B cell (primary cell): ENCODE measurements around the gene ZNF524. TPM values are rescaled to one million over a fixed set of nuclear protein-coding genes. Genes with fewer than 3 reads are reported as not detected.

ENCODE experiments used
- ATAC-seq: fragments of 200-7000 bp; cut with Tn5 transposase; one replicate; pipeline ENCODE4 v1.10.0; 2021; ENCODE audit warnings: low read depth, mild to moderate bottlenecking, moderate number of reproducible peaks, moderate library complexity
- CTCF ChIA-PET: fragments of 350-600 bp; sonication (Branson Sonifier 250); formaldehyde crosslinking; loops from one replicate; lab custom pipeline; 2021; ENCODE audit warnings: antibody characterized with exemption, inconsistent platforms; lab: Charles Lee
- POLR2A ChIA-PET: fragments of 350-600 bp; sonication (Branson Sonifier 250); formaldehyde crosslinking; loops from one replicate; lab custom pipeline; 2021; ENCODE audit warnings: antibody characterized with exemption; lab: Charles Lee
- DNase-seq: peaks from one replicate; pipeline ENCODE4 v3.0.0; 2013
- H2AFZ ChIP-seq: 2 replicates; pipeline ENCODE4 v1.6.1; 2012; ENCODE audit warnings: mild to moderate bottlenecking, low read depth, low read length; ENCODE audit not compliant: insufficient read depth, poor library complexity, severe bottlenecking
- H3K27ac ChIP-seq, 2 donors: 1 replicate in 1 of 2; 2 replicates in 1 of 2; pipeline ENCODE4 v1.5.1; 2012 to 2013; ENCODE audit warnings: low read length in 2 of 2, mild to moderate bottlenecking in 2 of 2, moderate library complexity in 1 of 2
- H3K27me3 ChIP-seq, 4 experiments: fragments of 200-600 bp in 1 of 4; sonication (generic) in 1 of 4; replicated peaks in 1 of 4; 1 replicate in 2 of 4; 2 replicates in 2 of 4; pipeline versions ENCODE4 v1.6.1 to v1.7.0; 2013 to 2016; ENCODE audit warnings: low read length in 3 of 4, mild to moderate bottlenecking in 2 of 4, mixed read lengths in 1 of 4, moderate library complexity in 1 of 4; ENCODE audit not compliant: insufficient read depth in 4 of 4, control insufficient read depth in 3 of 4; ENCODE audit errors: control extremely low read depth in 1 of 4
- H3K36me3 ChIP-seq, 2 experiments: replicated peaks in 1 of 2; 1 replicate in 1 of 2; 2 replicates in 1 of 2; pipeline versions ENCODE4 v1.6.1 to v1.7.1; 2013; ENCODE audit warnings: low read length in 1 of 2; ENCODE audit not compliant: insufficient read depth in 2 of 2, control insufficient read depth in 1 of 2; ENCODE audit errors: control extremely low read depth in 1 of 2, extremely low read depth in 1 of 2
- H3K4me1 ChIP-seq, 2 donors: fragments of 200-600 bp in 1 of 2; sonication (generic) in 1 of 2; 1 replicate in 1 of 2; 2 replicates in 1 of 2; pipeline versions ENCODE4 v1.5.1 to v1.6.1; 2013 to 2017; ENCODE audit warnings: low read length in 2 of 2; ENCODE audit not compliant: control insufficient read depth in 2 of 2, insufficient read depth in 2 of 2
- H3K4me2 ChIP-seq: replicated peaks from 2 replicates; pipeline ENCODE3; 2012; ENCODE audit warnings: mild to moderate bottlenecking, low read depth, low read length; ENCODE audit not compliant: poor library complexity, severe bottlenecking
- H3K4me3 ChIP-seq, 5 experiments: fragments of 200-600 bp in 1 of 5; sonication (generic) in 1 of 5; 1 replicate in 3 of 5; 2 replicates in 2 of 5; pipeline versions ENCODE4 v1.5.1 to v1.7.0; 2011 to 2016; ENCODE audit warnings: low read length in 4 of 5, mild to moderate bottlenecking in 4 of 5, low read depth in 2 of 5, control low read depth in 1 of 5, moderate library complexity in 1 of 5; ENCODE audit not compliant: insufficient read depth in 1 of 5; ENCODE audit errors: control extremely low read depth in 1 of 5, extremely low read depth in 1 of 5
- H3K79me2 ChIP-seq: fragments of 200-600 bp; sonication (generic); one replicate; pipeline ENCODE4 v1.6.0; 2016; ENCODE audit warnings: low read length; ENCODE audit not compliant: control insufficient read depth, insufficient read depth
- H3K9ac ChIP-seq: fragments of 200-600 bp; sonication (generic); 2 replicates; pipeline ENCODE4 v1.6.1; 2017; ENCODE audit warnings: mild to moderate bottlenecking, low read length, moderate library complexity
- H3K9me3 ChIP-seq, 3 donors: one replicate each; pipeline versions ENCODE4 v1.6.1 to v1.7.1; 2013; ENCODE audit warnings: low read length in 2 of 3; ENCODE audit not compliant: control insufficient read depth in 2 of 3, insufficient read depth in 1 of 3; ENCODE audit errors: control extremely low read depth in 1 of 3
- H4K20me1 ChIP-seq: 2 replicates; pipeline ENCODE4 v1.6.0; 2012; ENCODE audit warnings: mild to moderate bottlenecking, low read length; ENCODE audit not compliant: insufficient read depth, control insufficient read depth, poor library complexity, severe bottlenecking
- H3K27ac Mint-ChIP-seq: one replicate; pipeline ENCODE4 v1.8.0; 2021; ENCODE audit warnings: mixed read lengths
- H3K27me3 Mint-ChIP-seq: one replicate; pipeline ENCODE4 v1.8.0; 2021; ENCODE audit warnings: mixed read lengths
- H3K4me1 Mint-ChIP-seq: one replicate; pipeline ENCODE4 v1.8.0; 2021; ENCODE audit warnings: mixed read lengths
- H3K4me3 Mint-ChIP-seq: one replicate; pipeline ENCODE4 v1.8.0; 2021; ENCODE audit warnings: mixed read lengths
- H3K9me3 Mint-ChIP-seq: one replicate; pipeline ENCODE4 v1.8.0; 2022; ENCODE audit warnings: mixed read lengths; ENCODE audit not compliant: insufficient read depth
- EZH2 ChIP-seq: IDR thresholded peaks from 2 replicates; pipeline ENCODE4 v1.6.1; 2012; ENCODE audit warnings: borderline replicate concordance, low read depth, mild to moderate bottlenecking, moderate library complexity, low read length; ENCODE audit not compliant: insufficient read depth, poor library complexity, severe bottlenecking
- WGBS: methylation state at CpG from one replicate; pipeline ENCODE4 v1.1.5; 2013; ENCODE audit warnings: missing lambda C conversion rate; ENCODE audit not compliant: insufficient coverage; 5-methylcytosine and 5-hydroxymethylcytosine counted together
- intact Hi-C: fragments of 100-400 bp; cut with micrococcal nuclease; formaldehyde crosslinking; loops from one replicate; pipeline ENCODE4 v1.10.0; 2022
- polyA plus RNA-seq: library from polyadenylated mRNA; depleted of rRNA; stranded (reverse); fragments of >200 nt; gene quantifications from 2 replicates; pipeline ENCODE4 v1.2.3, GENCODE V29; 2012
- total RNA-seq, 2 donors: library from RNA; stranded (reverse); fragments of 120-200 nt in 1 of 2; gene quantifications; 1 replicate in 1 of 2; 2 replicates in 1 of 2; pipeline versions ENCODE4 v1.2.3 to v1.2.4, GENCODE V29; 2013 to 2022
- TF ChIP-seq, protein P1 (sequence below): fragments of 200-600 bp; IDR thresholded peaks from one replicate; pipeline ENCODE4 v1.8.0; 2022; ENCODE audit warnings: antibody characterized with exemption, mild to moderate bottlenecking

ZNF524 gene
- total and polyA plus RNA-seq, 2 donors (not counting 1 experiment from before 2014, with no cell fraction given): 23.8 to 27.4 TPM

- Histone ChIP-seq H3K36me3 (peaks cover 0 to 24% of the 10 kb centered on the region in 2 experiments), H3K4me3 (no peak overlapping the region), H3K4me1 (peaks cover 14 to 18% of the 10 kb centered on the region in 2 donors), H3K4me2 (no peak overlapping the region), H2AFZ (no peak overlapping the region), H4K20me1 (peaks cover 40% of the 10 kb centered on the region), H3K9ac (no peak overlapping the region), H3K27ac (no peak overlapping the region), H3K9me3 (no peaks in the 10 kb centered on the region), H3K79me2 (peaks cover 52% of the 10 kb centered on the region), H3K27me3 (no peaks in the 10 kb centered on the region)
- intact Hi-C loops: no loop called here
- peaks cover 34% of the 10 kb centered on the region for H3K4me1 Mint-ChIP-seq
- H3K27ac Mint-ChIP-seq: no peak overlapping the region
- no peak overlapping the region for H3K4me3 Mint-ChIP-seq
- POLR2A ChIA-PET: no interaction called here
- 97% methylated on average over 71 of the region's 75 CpGs for WGBS
- CTCF ChIA-PET: no interaction called here
- H3K27me3 Mint-ChIP-seq: no peaks in the 10 kb centered on the region
- DNase-seq: no peak
- TF ChIP-seq EZH2: no peak
- TF ChIP-seq, protein P1, sequence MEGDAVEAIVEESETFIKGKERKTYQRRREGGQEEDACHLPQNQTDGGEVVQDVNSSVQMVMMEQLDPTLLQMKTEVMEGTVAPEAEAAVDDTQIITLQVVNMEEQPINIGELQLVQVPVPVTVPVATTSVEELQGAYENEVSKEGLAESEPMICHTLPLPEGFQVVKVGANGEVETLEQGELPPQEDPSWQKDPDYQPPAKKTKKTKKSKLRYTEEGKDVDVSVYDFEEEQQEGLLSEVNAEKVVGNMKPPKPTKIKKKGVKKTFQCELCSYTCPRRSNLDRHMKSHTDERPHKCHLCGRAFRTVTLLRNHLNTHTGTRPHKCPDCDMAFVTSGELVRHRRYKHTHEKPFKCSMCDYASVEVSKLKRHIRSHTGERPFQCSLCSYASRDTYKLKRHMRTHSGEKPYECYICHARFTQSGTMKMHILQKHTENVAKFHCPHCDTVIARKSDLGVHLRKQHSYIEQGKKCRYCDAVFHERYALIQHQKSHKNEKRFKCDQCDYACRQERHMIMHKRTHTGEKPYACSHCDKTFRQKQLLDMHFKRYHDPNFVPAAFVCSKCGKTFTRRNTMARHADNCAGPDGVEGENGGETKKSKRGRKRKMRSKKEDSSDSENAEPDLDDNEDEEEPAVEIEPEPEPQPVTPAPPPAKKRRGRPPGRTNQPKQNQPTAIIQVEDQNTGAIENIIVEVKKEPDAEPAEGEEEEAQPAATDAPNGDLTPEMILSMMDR: no peak
- H3K9me3 Mint-ChIP-seq: no peaks in the 10 kb centered on the region
- ATAC-seq: no peak
Measured at GRCh38 chr19:55613930-55614710, 14.0 kb downstream of the ZNF524 start.
